OCI-LY3 (cell line): ENCODE data around the gene CMKLR1.

Experiments
- CTCF ChIP-seq: fragments of 200-600, 300-600 bp; sonication (generic); IDR thresholded peaks from 2 replicates; pipeline ENCODE4 v1.5.1; 2014; ENCODE audit warnings: antibody characterized with exemption, low read length, low read depth
- EZH2phosphoT487 ChIP-seq: fragments of 200-600 bp; shearing (Covaris generic); IDR thresholded peaks from 2 replicates; pipeline ENCODE4 v1.6.1; 2018; ENCODE audit warnings: antibody characterized with exemption, mixed run types, low read depth

GRCh38 chr12:108277613-108278012 is 61.5 kb downstream of the CMKLR1 start:
- TF ChIP-seq CTCF, result no peak
- no peak for TF ChIP-seq EZH2phosphoT487
